Mesenchymal stem cell (in vitro differentiated cells and primary cell): Measurements from ENCODE around the gene CRACDL.

Experiments used
- DNase-seq: peaks from one replicate; pipeline ENCODE4 v3.0.0-alpha.2; 2013
- H2AFZ ChIP-seq: one replicate; pipeline ENCODE4 v1.6.1; 2013; ENCODE audit warnings: low read depth, mild to moderate bottlenecking, control low read depth, inconsistent platforms, low read length, moderate library complexity
- H2AK5ac ChIP-seq: 2 replicates; pipeline ENCODE4 v1.6.1; 2013; ENCODE audit warnings: low read length, moderate library complexity, mild to moderate bottlenecking, inconsistent platforms; ENCODE audit not compliant: severe bottlenecking
- H2BK120ac ChIP-seq: one replicate; pipeline ENCODE4 v1.6.1; 2013; ENCODE audit warnings: low read depth, mild to moderate bottlenecking, inconsistent platforms, low read length, moderate library complexity
- H2BK12ac ChIP-seq, 2 experiments: one replicate each; pipeline ENCODE4 v1.6.1; 2013; ENCODE audit warnings: inconsistent platforms in 2 of 2, low read length in 2 of 2, mild to moderate bottlenecking in 2 of 2, moderate library complexity in 2 of 2, control low read depth in 1 of 2
- H2BK15ac ChIP-seq: one replicate; pipeline ENCODE4 v1.6.1; 2013; ENCODE audit warnings: mild to moderate bottlenecking, low read depth, inconsistent platforms; ENCODE audit not compliant: poor library complexity, severe bottlenecking
- H2BK5ac ChIP-seq: 2 replicates; pipeline ENCODE4 v1.6.1; 2013; ENCODE audit warnings: low read depth, mild to moderate bottlenecking, low read length, control low read depth, inconsistent platforms; ENCODE audit not compliant: poor library complexity, severe bottlenecking
- H3K14ac ChIP-seq, 2 experiments: one replicate each; pipeline ENCODE4 v1.6.1; 2013; ENCODE audit warnings: inconsistent platforms in 2 of 2, low read length in 2 of 2, control low read depth in 1 of 2, mild to moderate bottlenecking in 1 of 2, moderate library complexity in 1 of 2
- H3K18ac ChIP-seq, 2 experiments: one replicate each; pipeline ENCODE4 v1.6.1; 2013; ENCODE audit warnings: inconsistent platforms in 2 of 2, low read length in 2 of 2, control low read depth in 1 of 2, low read depth in 1 of 2, mild to moderate bottlenecking in 1 of 2
- H3K23ac ChIP-seq, 2 experiments: one replicate each; pipeline ENCODE4 v1.6.1; 2013; ENCODE audit warnings: inconsistent platforms in 2 of 2, low read length in 2 of 2, mild to moderate bottlenecking in 2 of 2, moderate library complexity in 2 of 2, control low read depth in 1 of 2
- H3K27ac ChIP-seq: 2 replicates; pipeline ENCODE4 v1.5.1; 2013; ENCODE audit warnings: mild to moderate bottlenecking, moderate library complexity, low read length, control low read depth, inconsistent platforms; ENCODE audit not compliant: poor library complexity, severe bottlenecking
- H3K27me3 ChIP-seq, 2 experiments: 2 replicates each; pipeline versions ENCODE4 v1.6.1 to v1.7.0; 2013; ENCODE audit warnings: low read length in 2 of 2, mild to moderate bottlenecking in 2 of 2, moderate library complexity in 2 of 2, control low read depth in 1 of 2, inconsistent platforms in 1 of 2; ENCODE audit not compliant: control insufficient read depth in 1 of 2, insufficient read depth in 1 of 2
- H3K36me3 ChIP-seq, 2 experiments: 2 replicates each; pipeline versions ENCODE4 v1.6.1 to v1.7.0; 2013; ENCODE audit warnings: low read length in 2 of 2, control low read depth in 1 of 2, inconsistent platforms in 1 of 2, low read depth in 1 of 2, mild to moderate bottlenecking in 1 of 2; ENCODE audit not compliant: insufficient read depth in 2 of 2, control insufficient read depth in 1 of 2
- H3K4ac ChIP-seq, 2 experiments: one replicate each; pipeline ENCODE4 v1.6.1; 2013; ENCODE audit warnings: inconsistent platforms in 2 of 2, low read length in 2 of 2, mild to moderate bottlenecking in 2 of 2, moderate library complexity in 2 of 2, control low read depth in 1 of 2, low read depth in 1 of 2
- H3K4me1 ChIP-seq: 2 replicates; pipeline ENCODE4 v1.6.1; 2013; ENCODE audit warnings: low read depth, low read length, control low read depth; ENCODE audit not compliant: control insufficient read depth, insufficient read depth
- H3K4me2 ChIP-seq: 2 replicates; pipeline ENCODE4 v1.6.1; 2013; ENCODE audit warnings: low read length, mild to moderate bottlenecking, inconsistent platforms; ENCODE audit not compliant: poor library complexity, severe bottlenecking
- H3K4me3 ChIP-seq, 2 experiments: 2 replicates each; pipeline versions ENCODE4 v1.5.1 to v1.7.0; 2013; ENCODE audit warnings: low read length in 2 of 2, mild to moderate bottlenecking in 2 of 2, control low read depth in 1 of 2, low read depth in 1 of 2; ENCODE audit not compliant: insufficient read depth in 1 of 2
- H3K79me1 ChIP-seq: replicated peaks from 2 replicates; pipeline ENCODE4 v1.6.1; 2013; ENCODE audit warnings: mild to moderate bottlenecking, control low read depth, low read length, inconsistent platforms; ENCODE audit not compliant: poor library complexity, severe bottlenecking
- H3K9ac ChIP-seq: 2 replicates; pipeline ENCODE4 v1.7.0; 2013; ENCODE audit warnings: mild to moderate bottlenecking, low read length, moderate library complexity
- H3K9me3 ChIP-seq: 2 replicates; pipeline ENCODE4 v1.7.0; 2013; ENCODE audit warnings: mild to moderate bottlenecking, low read length; ENCODE audit not compliant: control insufficient read depth
- H4K8ac ChIP-seq: one replicate; pipeline ENCODE4 v1.6.1; 2013; ENCODE audit warnings: inconsistent platforms, mild to moderate bottlenecking, low read length, moderate library complexity
- H4K91ac ChIP-seq: one replicate; pipeline ENCODE4 v1.6.1; 2013; ENCODE audit warnings: mild to moderate bottlenecking, low read length, inconsistent platforms
- WGBS: methylation state at CpG from one replicate; pipeline ENCODE4 v1.1.7; 2013; ENCODE audit warnings: mixed read lengths; 5-methylcytosine and 5-hydroxymethylcytosine counted together

The CRACDL gene

GRCh38 chr2:98903767-98904485 is 32.1 kb downstream of the CRACDL start:
- H3K14ac ChIP-seq = no peak overlapping the region
- no peak for DNase-seq
- no peak overlapping the region for H2BK15ac ChIP-seq
- 79% methylated on average over 13 of the region's 13 CpGs for WGBS
- no peak overlapping the region for H2BK12ac ChIP-seq
- H4K8ac ChIP-seq = no peak overlapping the region
- H4K91ac ChIP-seq = no peak overlapping the region
- H3K23ac ChIP-seq = no peak overlapping the region
- H3K4me2 ChIP-seq = no peak overlapping the region
- H2AFZ ChIP-seq = no peak overlapping the region
- no peak overlapping the region for H3K18ac ChIP-seq
- H2AK5ac ChIP-seq = no peak overlapping the region
- no peak overlapping the region for H3K9ac ChIP-seq
- H3K79me1 ChIP-seq = no peaks in the 10 kb centered on the region
- H2BK120ac ChIP-seq = no peak overlapping the region
- H3K9me3 ChIP-seq = no peaks in the 10 kb centered on the region
- H2BK5ac ChIP-seq = no peak overlapping the region
- H3K4ac ChIP-seq = no peak overlapping the region
- peaks cover 2% of the 10 kb centered on the region for H3K4me1 ChIP-seq
- H3K27me3 ChIP-seq = peaks cover 0 to 17% of the 10 kb centered on the region in 2 experiments
- H3K27ac ChIP-seq = no peak overlapping the region
- no peaks in the 10 kb centered on the region for H3K36me3 ChIP-seq
- H3K4me3 ChIP-seq = no peak overlapping the region

- H2AK5ac ChIP-seq = no peak overlapping the region
- no peak overlapping the region for H2BK15ac ChIP-seq
- no peak overlapping the region for H3K18ac ChIP-seq
- H2BK5ac ChIP-seq = no peak overlapping the region
- peaks cover 0 to 25% of the 10 kb centered on the region in 2 experiments for H3K27me3 ChIP-seq
- no peaks in the 10 kb centered on the region for H3K4me1 ChIP-seq
- no peak overlapping the region for H2AFZ ChIP-seq
- H3K27ac ChIP-seq = no peak overlapping the region
- no peak overlapping the region for H3K4ac ChIP-seq
- H3K14ac ChIP-seq = no peak overlapping the region
- DNase-seq = no peak
- 94% methylated on average over 9 of the region's 9 CpGs for WGBS
- no peaks in the 10 kb centered on the region for H3K9me3 ChIP-seq
- H3K9ac ChIP-seq = no peak overlapping the region
- H3K36me3 ChIP-seq = no peaks in the 10 kb centered on the region
- no peak overlapping the region for H3K4me3 ChIP-seq
- no peak overlapping the region for H2BK120ac ChIP-seq
- no peak overlapping the region for H3K4me2 ChIP-seq
- no peak overlapping the region for H4K8ac ChIP-seq
- no peak overlapping the region for H4K91ac ChIP-seq
- H2BK12ac ChIP-seq = no peak overlapping the region
- H3K23ac ChIP-seq = no peak overlapping the region
- no peaks in the 10 kb centered on the region for H3K79me1 ChIP-seq
Measured at GRCh38 chr2:98903064-98903355, 33.0 kb downstream of the CRACDL start.

DNA sequence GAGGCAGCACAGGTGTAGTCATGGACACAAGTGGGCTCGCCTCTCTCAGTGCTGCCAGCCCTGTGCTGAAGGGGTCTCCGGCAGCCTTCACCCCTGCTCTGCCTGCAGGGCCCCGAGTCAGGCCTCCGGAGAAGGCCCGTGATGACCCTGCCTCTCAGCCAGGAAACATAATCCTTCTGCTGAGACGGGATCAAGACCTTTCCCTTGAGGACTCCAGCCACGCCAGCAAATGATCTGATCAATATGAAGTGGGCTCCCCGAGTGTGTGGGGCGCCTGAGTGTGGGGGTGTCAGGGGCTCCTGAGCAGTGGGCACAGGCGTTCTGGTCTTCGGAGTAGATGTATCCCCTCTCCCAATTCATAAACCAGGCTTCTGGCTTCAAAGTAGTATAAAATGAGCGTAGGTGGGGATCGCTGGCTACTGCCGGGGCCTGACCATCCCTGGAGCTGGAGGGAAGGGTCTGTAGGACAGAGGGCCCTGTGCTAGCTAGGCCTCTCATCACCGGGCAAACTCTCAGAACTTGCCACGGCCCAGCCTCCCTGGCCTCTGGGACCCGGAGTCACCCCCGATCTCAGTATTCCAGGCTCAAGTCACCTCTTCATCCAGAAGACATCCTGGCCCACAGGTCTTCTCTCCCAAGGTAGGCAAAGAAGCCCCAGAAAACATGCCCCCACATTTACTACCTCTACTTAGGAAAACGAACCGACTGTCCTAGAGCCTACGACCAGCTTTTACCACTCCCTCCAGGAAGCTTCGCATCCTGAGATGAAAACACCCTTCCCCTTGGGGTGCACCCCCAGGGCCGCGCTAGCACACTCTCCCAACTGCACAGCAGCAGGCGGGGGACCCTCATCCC is 33.6 kb downstream of the CRACDL start:
- Histone ChIP-seq H2AK5ac (no peak overlapping the region), H3K4me2 (no peak overlapping the region), H3K36me3 (no peaks in the 10 kb centered on the region), H2BK12ac (no peak overlapping the region), H3K27me3 (peaks cover 0 to 27% of the 10 kb centered on the region in 2 experiments), H3K4me3 (no peak overlapping the region), H3K27ac (no peak overlapping the region), H3K4ac (no peak overlapping the region), H3K4me1 (no peaks in the 10 kb centered on the region), H3K14ac (no peak overlapping the region), H4K91ac (no peak overlapping the region), H2AFZ (no peak overlapping the region), H3K9me3 (no peaks in the 10 kb centered on the region), H2BK5ac (no peak overlapping the region), H2BK120ac (no peak overlapping the region), H4K8ac (no peak overlapping the region), H3K23ac (no peak overlapping the region), H3K9ac (no peak overlapping the region), H3K18ac (no peak overlapping the region), H2BK15ac (no peak overlapping the region), H3K79me1 (no peaks in the 10 kb centered on the region)
- WGBS = 87% methylated on average over 23 of the region's 25 CpGs
- DNase-seq = no peak

DNA sequence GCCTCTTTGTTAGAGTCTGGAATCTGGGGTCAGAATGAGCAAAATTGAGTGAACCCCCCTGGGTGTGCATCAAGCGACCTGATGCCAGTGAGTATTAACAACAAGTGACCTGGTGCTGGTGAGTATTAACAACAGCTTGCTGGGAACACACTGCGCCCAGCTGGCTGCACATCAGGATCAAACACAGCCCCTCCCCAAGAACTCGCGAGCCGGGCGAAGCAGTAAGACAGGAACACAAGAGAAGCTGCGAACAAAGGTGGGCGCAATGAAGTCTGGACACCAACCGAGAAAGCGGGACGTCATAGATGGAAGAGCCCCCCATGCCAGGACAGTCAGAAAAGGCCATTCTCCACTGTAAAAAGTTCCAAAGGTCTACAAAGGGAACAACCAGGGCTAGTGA is 34.3 kb downstream of the CRACDL start:
- Histone ChIP-seq H4K8ac (no peak overlapping the region), H3K9ac (no peak overlapping the region), H3K4me3 (no peak overlapping the region), H3K9me3 (no peaks in the 10 kb centered on the region), H3K27me3 (peaks cover 0 to 31% of the 10 kb centered on the region in 2 experiments), H2BK15ac (no peak overlapping the region), H3K36me3 (no peaks in the 10 kb centered on the region), H2BK5ac (no peak overlapping the region), H3K4me1 (no peaks in the 10 kb centered on the region), H3K79me1 (no peaks in the 10 kb centered on the region), H3K14ac (no peak overlapping the region), H2AK5ac (no peak overlapping the region), H2AFZ (no peak overlapping the region), H3K23ac (no peak overlapping the region), H3K18ac (no peak overlapping the region), H3K4ac (no peak overlapping the region), H2BK120ac (no peak overlapping the region), H3K27ac (no peak overlapping the region), H2BK12ac (no peak overlapping the region), H3K4me2 (no peak overlapping the region), H4K91ac (no peak overlapping the region)
- DNase-seq = no peak
- 93% methylated on average over 11 of the region's 11 CpGs for WGBS
